ENCODE measurements around the gene SLC6A16. TPM values are rescaled to one million over a fixed set of nuclear protein-coding genes. Genes with fewer than 3 reads are reported as not detected.
"Not testable (repeated sequence)": the region's sequence is repeated elsewhere in the genome, so short reads cannot be mapped to it uniquely, and the experiment has no call there.

The SLC6A16 gene
- polyA plus RNA-seq, 3 donors: 2.3 to 5.7 (median 4.6) TPM

DNA sequence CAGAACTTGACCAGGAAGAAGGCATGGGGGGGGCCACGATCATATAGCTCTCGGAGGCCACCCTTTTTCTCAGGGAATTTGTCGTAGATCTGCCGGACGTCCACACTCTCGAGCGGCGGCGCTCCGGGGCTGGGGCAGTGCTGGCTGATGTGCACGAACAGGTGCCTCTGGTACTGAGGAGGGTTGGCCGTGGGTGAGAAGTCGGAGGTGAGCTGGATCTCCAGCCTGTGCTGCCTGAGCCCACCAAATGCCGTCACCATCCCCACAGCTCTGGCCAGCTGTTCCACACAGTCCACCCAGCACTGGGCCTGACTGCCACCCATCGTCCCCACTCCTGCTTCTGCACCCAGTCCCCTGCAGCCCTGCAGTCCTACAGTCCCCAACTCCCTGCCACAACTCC, 22.2 kb upstream of the SLC6A16 start:
- no peak for DNase-seq

DNA sequence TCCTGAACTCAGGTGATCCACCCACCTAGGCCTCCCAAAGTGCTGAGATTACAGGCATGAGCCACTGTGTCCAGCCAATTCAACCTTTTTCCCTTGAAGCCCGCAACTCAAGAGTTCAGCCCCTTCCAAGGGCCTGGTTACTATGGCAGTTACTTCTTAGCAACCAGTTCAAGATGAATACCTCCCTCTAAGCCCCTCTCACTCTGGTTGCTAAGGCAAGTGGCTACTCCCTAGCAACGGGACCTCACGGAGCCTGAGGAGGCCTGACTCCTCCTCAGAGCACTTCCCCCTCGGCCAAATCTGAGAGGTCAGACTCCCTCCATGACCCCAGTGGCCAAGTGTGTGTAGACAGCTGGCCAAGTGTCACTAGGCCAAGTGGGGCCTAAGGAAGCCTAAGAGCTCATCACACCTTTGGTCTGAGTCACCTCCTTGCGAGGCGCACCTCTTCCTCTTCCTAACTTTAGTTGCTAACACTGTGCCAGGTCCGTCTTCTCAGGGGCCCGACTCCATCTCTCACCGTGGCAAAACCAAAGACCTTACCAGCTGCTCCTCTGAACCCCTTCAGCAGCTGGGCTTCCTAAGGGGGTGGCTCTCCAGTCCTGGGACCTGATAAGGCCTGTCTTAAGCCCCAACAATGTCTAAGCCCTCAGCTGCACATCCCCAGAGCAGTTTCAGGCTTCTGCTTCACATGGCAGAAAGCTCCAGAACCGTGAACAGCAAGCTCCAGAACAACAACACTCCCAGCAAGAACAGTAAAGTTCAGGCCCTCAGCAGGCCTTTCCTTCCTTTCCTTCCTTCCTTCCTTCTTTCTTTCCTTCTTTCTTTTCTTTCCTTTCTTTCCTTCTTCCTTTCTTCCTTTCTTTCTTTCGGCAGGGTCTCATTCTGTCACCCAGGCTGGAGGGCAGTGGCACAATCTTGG, 19.8 kb upstream of the SLC6A16 start:
- no peak for DNase-seq

DNA sequence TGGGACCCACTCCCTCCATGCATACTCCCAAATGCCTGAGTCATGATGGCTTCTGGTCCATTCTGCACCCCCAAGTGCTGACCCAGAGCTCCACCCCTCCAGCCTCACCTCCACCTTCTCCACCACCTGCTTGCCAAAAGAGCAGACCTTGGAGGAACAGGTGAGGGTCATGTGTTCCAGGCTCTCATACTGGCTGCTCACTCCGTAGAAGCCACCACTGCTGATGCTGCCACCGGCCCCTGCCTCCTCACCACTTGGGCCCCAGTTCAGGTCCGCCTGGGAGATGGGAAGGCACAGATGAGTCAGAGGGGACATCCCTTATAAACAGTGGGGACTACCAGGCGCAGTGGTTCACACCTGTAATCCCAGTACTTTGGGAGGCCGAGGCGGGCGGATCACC, 18.1 kb upstream of the SLC6A16 start:
- DNase-seq: no peak

DNA sequence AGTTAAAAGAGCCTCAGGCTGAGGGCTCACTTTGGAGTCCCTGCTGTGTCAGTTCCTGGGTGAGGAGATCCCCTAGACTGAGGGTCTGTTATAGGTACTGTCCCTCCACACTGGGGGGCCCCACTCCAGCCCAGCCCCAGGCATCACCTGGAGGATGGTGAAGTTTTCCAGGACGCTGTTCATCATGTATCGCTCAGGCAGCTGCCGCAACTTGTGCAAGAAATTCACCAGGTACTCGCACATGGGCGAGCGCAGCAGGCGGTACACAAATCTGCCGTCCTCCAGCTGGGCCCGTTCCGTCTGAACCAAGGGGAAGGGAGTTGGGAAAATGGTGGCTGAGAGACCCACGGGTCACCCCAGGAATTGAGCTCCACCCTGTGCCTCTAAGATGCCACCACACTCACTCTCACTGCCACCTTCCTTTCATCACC, 17.3 kb upstream of the SLC6A16 start:
- no peak for DNase-seq

DNA sequence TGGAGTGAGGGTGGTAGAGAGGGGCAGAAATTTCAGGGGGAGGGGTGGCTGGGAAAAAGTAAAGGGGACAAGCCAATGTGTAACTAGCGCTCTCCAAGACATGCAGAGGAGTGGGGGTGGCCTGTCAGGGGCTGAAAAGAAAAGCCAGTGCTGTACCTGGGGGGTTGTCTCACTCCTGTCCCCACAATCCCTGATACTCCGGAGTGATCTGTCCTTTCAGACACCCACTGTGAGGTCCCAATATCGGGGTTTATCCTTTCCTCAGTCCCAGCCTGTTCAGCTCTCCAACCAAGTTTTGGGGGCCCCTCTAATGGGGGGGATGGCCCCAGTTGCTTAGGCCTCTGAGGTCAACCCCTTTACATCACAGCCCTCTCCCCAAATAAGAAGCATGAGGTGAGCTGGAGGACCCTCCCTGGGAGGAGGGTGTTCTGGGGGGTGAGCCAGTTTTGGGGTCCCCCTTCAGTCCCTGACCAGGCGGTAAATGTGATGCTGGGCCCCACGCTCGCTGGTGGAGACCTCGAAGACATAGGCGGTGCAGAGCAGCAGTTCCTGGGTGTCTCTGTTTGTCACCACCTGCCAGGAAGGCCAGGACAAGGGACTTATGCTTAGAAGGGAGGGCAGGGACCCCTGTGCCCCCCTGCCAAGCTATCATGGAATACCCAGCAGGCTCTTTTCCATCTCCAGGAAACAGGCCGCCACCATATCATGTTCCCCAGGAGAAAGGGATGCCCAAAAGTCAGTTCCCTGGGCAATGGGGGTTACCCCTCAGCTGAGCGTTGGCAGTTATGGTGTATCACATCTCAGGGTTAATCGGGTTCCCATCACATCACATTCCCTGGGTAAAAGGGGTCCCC, 16.1 kb upstream of the SLC6A16 start:
- no peak for DNase-seq

DNA sequence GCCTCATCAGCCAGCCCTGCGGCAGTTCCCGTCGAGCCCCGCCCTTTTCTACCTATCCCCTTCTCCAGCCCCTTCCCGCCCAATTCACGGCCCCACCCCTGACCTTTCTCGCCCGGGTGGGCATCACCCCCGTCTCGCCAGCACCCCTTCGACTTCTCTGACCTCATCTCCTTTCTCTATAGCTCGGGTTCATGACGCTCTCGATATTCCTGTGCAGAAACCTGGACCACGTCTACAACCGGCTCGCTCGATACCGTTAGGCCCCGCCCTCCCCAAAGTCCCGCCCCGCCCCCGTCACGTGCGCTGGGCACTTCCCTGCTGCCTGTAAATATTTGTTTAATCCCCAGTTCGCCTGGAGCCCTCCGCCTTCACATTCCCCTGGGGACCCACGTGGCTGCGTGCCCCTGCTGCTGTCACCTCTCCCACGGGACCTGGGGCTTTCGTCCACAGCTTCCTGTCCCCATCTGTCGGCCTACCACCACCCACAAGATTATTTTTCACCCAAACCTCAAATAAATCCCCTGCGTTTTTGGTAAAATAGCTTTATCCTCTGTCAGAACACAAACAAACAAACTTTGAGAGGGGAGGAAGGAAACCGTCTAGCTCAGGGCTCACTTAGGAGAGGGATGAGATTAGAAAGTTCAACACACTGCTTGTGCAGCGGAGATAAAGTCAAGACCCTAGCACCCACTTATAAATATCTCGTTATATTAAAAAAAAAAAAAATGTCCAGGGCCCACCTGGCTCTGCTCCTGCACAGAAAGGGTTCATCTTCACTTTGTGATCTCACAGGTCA, 15.3 kb upstream of the SLC6A16 start:
- DNase-seq: peak; percentile 61

DNA sequence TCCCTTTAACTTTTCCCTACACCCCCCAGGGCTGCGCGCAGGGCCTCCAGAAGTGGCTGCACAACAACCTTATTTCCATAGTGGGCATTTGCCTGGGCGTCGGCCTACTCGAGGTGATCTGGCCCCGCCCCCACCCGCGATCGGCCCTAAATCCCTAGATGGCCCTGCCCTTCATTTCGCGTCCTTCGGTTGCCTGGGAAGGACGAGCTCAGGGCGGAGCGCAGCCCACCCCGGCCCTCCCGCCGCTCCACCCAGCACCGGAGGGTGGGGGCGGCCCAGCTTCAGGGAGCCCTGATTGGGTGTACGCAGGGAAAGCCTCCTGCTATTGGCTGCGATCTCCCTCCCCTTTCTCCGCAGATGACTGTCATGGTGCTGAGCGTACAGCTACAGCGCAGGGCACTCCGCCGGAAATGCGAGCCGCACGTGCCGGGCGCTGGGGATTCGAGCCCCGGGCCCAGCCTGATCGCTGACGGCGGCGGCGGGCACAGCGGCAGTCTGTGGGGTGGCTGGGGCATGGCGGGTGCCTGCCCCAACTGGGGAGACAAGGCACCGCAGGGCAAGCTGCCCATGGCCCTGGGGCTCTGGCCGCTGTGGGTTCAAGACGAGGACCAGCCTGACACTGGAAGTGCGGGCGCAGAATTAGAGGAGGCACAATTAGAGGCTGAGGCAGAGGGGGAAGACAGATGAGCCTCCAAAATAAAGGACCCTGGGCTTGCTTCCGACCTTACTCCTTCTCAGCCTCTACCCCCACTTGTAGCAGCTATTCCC, 14.5 kb upstream of the SLC6A16 start:
- DNase-seq: peak; percentile 93

DNA sequence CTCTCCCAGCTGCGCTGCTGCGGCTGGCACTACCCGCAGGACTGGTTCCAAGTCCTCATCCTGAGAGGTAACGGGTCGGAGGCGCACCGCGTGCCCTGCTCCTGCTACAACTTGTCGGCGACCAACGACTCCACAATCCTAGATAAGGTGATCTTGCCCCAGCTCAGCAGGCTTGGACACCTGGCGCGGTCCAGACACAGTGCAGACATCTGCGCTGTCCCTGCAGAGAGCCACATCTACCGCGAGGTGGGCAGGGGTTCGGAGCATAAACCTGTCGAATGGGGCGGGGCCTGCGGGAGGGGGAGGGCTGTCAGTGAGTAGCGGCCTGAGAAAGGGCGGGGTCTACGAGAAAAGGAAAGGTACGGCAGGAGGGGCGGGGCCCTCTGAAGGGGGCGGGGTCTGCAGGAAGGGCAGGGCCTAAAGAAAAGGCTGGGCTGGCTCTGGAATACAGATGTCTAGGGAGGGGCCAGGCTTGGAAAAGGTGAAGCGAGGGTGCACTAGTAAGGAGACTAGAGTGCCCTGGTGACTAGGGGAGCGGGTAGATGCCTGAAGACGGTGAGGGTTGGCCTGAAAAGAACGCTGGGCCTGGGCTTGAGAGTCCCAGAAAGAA, 13.8 kb upstream of the SLC6A16 start:
- DNase-seq: peak; percentile 85

DNA sequence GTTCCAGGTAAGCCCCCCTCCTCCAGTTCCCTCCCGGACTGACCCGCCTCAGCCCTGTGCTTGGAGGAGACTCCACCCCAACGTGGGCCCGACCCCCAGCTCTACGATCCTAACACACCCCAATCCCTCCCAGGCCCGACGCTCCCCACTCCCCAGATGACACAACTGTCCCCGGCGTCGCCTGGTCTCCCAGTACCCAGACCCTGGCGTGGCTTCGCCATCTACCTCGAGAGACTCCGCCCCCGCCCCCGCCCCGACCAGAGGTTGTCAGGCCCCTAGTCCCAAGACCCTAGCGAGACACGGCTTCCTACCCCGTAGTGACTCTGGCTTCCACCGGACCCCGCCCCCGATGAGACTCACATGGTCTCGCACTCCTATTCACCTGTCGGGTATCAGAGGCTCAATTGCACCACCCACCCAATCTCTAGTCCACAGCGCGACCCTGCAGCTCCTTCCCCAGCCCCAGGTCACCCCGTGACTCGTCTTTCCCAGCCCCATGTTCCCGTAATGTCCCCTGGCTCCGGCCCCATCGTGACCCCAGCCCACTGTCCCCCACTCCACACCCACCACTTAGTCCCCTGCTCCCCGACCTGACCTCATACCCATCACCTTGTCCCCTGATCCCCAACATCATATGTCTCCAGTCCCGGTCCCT, 13.2 kb upstream of the SLC6A16 start:
- no peak for DNase-seq

DNA sequence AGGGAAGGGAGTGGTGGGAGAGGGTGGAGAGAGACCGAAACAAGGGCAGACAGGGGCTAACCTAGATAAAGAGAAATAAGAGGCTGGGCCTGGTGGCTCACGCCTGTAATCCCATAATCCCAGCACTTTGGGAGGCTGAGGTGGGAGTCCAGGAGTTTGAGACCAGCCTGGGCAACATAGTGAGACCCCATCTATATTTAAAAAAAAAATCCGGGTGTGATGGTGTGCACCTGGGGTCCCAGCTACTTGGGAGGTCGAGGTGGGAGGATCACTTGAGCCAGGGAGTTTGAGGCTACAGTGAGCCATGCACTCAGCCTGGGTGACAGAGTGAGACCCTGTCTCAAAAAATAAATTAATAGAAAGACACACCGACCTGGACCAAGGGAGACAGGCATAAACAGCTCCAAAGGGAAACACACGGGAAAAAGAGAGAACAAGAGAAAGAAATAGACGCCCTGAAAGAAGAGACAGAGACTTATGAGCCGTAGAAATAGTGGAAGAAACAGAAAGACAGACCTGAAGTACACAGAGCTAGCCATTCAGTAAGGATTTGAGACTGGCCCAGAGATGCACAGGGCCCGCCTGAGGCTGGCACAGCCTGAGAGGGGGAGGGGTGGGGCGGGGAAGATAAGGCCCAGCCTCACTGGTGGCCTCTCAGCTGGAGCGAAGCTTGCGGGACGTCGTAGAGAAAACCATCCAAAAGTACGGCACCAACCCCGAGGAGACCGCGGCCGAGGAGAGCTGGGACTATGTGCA, 12.5 kb upstream of the SLC6A16 start:
- no peak for DNase-seq

DNA sequence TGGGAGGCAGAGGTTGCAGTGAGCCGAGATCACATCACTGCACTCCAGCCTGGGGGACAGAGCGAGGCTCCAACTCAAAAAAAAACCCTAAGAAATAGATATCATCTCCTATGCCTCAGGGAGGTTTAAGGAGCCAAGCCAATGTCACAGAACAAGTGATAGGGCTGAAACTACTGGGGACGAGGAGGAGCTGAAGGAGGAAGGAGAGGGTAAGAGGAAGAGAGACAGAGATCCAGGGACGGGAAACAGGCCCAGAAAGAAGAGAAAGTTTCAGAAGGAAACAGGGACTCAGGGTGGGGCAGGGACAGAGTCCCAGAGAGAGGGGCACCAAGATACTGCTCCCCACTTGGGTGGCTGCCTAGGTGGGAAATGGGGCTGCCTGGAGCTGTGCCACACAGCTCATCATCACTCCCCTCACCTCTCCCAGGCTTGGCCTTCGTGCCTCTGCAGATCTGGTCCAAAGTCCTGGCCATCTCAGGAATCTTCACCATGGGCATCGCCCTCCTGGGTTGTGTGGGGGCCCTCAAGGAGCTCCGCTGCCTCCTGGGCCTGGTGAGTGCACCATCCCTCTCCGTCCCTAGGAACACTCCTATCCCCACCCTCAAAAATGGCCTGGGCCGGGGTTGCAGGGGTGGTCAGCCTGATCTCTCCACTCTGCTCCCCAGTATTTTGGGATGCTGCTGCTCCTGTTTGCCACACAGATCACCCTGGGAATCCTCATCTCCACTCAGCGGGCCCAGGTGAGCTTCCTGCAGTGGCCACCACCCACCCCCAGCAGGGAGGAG, 11.7 kb upstream of the SLC6A16 start:
- DNase-seq: no peak

DNA sequence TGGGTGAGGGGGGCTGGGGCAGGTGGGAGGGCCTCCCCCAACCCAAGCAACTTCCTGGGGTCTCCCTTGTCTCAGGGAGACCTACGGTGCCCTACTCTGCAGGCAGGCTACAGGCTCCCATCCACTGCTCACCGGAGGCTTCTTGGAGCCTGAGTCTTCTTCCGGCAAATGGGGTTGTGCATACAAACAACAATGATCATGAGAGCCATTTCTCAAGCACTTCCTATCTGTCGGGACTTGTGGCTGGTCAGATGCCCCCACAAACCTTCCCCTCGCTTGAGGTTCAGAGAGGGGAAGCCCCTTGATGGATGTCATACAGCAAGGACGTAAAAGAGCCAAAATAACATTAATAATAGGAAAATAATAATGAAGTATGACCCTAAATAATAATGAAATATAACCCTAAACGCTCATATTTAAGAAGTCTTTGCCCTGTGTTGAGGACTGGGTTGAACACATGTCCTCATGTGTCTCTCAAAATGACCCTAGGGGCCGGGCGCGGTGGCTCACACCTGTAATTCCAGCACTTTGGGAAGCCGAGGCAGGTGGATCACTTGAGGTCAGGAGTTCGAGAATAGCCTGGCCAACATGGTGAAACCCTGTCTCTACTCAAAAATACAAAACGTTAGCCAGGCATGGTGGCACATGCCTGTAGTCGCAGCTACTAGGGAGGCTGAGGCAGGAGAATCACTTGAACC, 10.9 kb upstream of the SLC6A16 start:
- DNase-seq: no peak

DNA sequence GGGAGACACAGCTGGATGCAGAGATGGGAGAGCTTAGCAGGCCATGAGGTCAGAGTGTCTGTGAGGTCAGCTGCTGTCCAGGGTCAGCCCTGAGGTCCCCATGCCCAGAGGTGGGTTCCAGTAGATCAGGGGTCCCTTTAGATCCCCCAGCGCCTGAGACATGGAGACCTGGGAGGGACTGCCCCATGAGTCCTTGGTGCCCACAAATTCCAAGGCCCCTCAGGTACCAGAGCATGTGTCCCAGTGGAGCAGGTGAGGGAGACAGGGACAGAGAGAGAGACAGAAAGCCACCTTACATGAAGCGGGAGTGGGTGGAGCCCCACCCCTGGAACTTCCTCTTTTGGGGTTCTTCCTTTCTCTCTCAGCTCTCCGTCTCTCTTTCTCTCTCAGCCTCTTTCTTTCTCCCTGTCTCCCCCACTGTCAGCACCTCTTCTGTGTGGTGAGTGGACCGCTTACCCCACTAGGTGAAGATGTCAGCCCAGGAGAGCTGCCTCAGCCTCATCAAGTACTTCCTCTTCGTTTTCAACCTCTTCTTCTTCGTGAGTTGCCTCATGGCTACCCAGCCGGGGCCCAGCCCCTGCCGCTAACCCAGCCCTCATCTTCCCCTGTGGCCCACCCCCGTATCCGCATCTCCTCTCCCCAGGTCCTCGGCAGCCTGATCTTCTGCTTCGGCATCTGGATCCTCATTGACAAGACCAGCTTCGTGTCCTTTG, 10.2 kb upstream of the SLC6A16 start, which contains the start of gene CD37:
Gene CD37 (plus strand): TSS at position 336 of the 713 bp plus-strand sequence. CDS start 135 bp downstream, at position 471.
- no peak for DNase-seq

DNA sequence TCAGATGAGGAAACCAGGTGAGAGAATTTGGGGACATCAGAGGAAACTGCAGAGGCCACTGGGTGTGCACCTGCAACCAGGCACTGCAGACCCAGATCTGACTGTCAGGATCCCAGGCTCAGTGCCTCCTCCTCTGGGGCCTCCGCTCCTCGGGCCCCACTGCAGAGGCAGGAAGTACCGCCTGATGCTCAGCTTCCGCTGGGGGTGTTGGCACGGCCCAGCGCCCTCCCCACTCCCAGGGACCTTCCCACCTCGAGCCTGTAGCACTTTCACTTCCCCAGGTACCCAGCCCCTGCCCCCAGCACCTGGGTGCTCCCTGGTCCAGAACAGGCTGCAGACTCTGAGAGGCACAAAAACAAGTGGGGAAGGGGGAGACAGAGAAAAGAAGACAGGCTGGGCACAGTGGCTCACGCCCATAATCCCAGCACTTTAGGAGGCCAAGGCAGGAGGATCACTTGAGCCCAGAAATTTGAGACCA, 8.9 kb upstream of the SLC6A16 start:
- no peak for DNase-seq

DNA sequence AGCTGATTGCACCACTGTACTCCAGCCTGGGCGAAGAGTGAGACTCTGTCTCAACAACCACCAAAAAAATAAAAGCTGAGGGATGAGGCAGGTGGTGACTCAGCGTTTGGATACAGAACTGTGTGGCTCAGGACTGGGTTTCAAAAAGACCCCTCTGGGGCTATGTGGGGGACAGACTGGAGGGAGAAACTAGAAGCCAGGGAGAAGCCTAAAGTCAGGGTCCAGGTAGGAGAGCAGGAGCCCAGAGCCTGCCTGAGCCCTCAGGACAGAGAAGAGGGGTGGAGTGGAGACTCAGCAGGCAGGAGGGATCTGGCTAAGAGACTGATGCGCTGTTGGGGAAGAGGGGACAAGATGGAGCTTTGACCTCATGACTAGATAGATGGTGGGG, 8.4 kb upstream of the SLC6A16 start:
- DNase-seq: no peak

DNA sequence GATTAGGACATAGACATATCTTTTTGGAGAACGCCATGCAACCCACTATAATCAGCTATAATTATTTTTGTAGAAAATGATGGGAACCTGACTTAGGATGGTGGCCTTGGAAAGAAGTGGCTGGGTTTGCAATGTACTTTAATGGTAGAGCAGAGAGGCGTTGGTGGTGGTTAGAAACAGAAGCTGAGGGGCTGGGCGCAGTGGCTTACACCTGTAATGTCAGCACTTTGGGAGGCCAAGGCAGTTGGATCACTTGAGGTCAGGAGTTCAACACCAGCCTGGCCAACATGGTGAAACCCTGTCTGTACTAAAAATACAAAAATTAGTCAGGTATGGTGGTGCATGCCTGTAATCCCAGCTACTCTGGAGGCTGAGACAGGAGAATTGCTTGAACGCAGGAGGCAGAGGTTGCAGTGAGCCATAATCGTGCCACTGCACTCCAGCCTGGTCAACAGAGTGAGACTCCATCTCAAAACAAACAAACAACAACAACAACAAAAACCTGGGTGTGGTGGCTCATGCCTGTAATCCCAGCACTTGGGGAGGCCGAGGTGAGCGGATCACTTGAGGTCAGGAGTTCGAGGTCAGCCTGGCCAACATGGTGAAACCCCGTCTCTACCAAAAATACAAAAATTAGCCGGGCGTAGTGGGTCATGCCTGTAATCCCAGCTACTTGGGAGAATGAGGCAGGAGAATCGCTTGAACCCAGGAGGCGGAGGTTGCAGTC, 7.9 kb upstream of the SLC6A16 start:
- DNase-seq: not testable (repeated sequence)
